ENCODE results near the gene PLTP.

- TF ChIP-seq CTCF (conservative IDR thresholded peaks at IDR 0.05) (no peak), ZFX (IDR thresholded peaks at IDR 0.05) (no peak)
Observed at GRCh38 chr20:45857882-45858216, 54.1 kb downstream of the PLTP start.

Measured in C4-2B (cell line).